ENCODE results near the gene ANKRD33.

ANKRD33 gene

DNA sequence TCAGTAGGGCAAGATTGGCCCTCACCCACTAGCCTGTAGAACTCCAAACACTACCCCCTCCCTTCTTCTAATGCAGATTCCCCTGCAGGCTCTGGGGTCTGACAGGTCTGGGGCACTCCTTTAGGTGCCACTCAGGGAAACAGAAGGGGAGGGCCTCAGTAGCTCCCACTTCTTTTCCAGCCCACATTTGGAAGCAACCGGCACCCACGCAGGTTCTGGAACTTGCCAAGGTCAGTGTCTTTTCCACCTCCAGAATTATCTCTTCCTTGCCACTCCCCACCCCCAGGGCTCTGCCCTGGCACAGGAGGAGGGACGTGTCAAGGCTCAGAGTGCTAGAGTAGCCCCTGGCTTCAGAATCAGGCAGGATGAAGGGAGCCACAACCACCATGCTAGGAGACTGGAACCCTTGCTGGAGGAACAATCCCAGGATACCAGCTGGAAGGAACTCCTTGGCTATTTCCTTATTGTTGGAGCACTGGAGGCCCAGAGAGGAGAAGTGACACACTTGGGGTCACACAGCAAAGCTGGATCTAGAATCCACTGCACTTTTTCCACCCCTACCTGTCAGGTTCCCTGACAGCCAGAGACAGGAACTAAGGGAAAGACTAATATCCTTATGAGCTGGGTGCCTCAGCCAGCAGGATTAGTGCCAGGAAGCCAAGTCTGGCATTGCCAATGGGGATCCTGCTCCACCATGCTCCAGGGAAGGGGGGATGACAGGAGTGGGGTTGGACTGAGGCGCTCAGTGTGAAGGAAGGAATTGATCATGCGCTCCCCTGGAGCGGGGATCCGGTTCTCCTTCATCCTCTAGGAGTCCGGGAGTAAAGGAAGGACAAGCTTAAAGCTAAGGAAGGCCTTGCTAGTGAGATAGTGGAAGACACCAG, 37.6 kb upstream of the ANKRD33 start:
- peaks cover 11% of the 10 kb centered on the region for H3K4me1 Mint-ChIP-seq
- no peak overlapping the region for H3K27ac Mint-ChIP-seq
- ATAC-seq (ENCODE audit: low read depth) (no peak), DNase-seq (ENCODE audit: low spot score in 2 of 2) (no peak)
- no peak overlapping the region for H3K4me3 Mint-ChIP-seq
- H3K9me3 Mint-ChIP-seq, result no peaks in the 10 kb centered on the region
- H3K27me3 Mint-ChIP-seq, result peaks cover 27% of the 10 kb centered on the region
- H3K36me3 Mint-ChIP-seq, result no peaks in the 10 kb centered on the region

DNA sequence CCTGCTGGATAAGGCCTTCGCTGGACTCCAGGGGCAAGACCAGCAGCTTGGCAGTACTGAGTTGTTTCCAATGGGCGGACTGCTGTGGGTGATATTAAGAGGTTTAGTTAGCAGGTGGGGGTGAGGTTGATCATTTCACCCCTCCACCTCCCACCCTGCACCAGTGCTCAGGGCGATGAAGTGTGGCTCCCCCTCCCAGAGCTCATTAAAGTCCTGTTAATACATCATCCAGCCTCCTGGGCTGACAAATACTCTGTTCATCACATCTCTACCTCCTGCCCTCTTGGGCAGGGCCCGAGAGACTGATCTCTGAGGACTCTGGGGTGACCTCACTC, 37.0 kb upstream of the ANKRD33 start:
- peaks cover 23% of the 10 kb centered on the region for H3K27me3 Mint-ChIP-seq
- H3K4me1 Mint-ChIP-seq, result peaks cover 8% of the 10 kb centered on the region
- no peak for ATAC-seq (ENCODE audit: low read depth)
- H3K27ac Mint-ChIP-seq, result no peak overlapping the region
- H3K9me3 Mint-ChIP-seq, result no peaks in the 10 kb centered on the region
- no peak for DNase-seq (ENCODE audit: low spot score in 2 of 2)
- H3K4me3 Mint-ChIP-seq, result no peak overlapping the region
- H3K36me3 Mint-ChIP-seq, result no peaks in the 10 kb centered on the region

DNA sequence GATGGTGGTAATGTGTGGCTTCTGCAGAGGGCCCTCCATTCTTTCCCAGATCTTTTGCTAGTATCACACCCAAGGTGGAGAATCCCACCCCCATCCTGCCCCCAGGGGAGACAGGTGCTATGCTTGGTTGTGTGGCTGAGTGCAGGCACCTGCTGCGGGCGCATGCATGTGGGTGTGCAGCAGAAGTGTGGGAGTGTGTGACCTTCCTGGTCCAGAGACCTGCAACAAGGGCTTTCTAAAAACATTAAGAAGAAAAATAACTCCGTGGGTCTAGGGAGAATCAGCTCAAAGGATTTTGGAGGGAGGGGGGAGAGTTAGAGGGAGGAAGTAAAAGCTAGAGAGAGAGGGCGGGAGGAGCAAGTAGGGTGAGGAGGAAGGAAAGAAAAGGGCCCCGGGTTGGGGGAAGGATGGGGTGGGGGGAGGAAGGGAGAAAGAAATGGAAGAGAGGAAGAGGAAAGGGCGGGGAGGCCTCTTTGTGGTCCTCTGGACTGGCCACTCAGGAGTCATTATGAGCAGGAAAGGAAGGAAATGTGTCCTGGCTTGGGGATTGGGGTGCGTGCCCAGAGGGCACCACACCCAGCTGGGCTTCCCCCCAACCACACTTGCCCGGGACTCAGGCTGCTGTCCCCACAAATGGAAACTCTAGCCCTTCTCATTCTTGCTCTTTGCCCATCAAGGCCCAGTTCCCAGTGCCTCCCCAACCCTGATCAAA, 36.3 kb upstream of the ANKRD33 start:
- Mint-ChIP-seq H3K4me3 (no peak overlapping the region), H3K4me1 (peaks cover 8% of the 10 kb centered on the region), H3K9me3 (no peaks in the 10 kb centered on the region), H3K27ac (no peak overlapping the region), H3K36me3 (no peaks in the 10 kb centered on the region), H3K27me3 (peaks cover 22% of the 10 kb centered on the region)
- ATAC-seq (ENCODE audit: low read depth), result no peak
- DNase-seq (ENCODE audit: low spot score in 2 of 2), result no peak

DNA sequence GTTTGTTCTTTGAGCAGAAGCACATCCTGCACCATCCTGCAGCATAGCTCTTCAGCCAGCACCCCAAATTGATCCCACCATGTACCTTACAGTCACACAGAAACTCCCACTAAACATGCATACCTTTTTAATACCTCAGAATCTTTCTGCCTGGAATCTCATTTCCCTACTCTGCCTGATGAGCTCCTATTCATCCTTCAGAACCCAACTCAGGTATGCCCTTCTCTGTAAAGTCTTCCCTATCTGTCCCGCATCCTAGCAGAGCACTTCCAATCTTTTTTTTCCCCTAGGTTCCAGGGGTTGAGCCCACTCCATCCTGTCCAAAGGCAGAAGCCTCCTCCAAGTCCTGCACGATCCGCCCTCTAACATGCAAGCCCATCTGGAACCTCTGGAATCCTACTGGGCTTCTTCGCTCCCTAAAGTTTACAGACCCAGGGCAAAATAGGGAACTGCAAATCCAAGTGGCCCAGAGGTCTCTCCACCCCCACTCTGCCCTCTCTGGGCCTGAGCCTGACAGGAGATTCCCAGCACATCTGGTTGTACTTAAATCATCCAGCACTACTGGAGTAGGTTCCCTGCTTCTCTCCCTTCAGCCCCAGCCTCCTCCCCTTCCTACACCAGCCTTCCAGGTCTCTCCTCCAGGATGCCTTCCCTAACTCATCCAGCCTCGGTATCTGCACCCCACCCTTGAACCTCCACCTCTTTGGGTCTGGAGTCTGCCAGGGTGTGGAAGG, 35.3 kb upstream of the ANKRD33 start:
- ATAC-seq (ENCODE audit: low read depth), result no peak
- Mint-ChIP-seq H3K4me1 (peaks cover 5% of the 10 kb centered on the region), H3K9me3 (no peaks in the 10 kb centered on the region), H3K4me3 (no peak overlapping the region), H3K27me3 (peaks cover 27% of the 10 kb centered on the region), H3K36me3 (no peaks in the 10 kb centered on the region), H3K27ac (no peak overlapping the region)
- no peak for DNase-seq (ENCODE audit: low spot score in 2 of 2)

DNA sequence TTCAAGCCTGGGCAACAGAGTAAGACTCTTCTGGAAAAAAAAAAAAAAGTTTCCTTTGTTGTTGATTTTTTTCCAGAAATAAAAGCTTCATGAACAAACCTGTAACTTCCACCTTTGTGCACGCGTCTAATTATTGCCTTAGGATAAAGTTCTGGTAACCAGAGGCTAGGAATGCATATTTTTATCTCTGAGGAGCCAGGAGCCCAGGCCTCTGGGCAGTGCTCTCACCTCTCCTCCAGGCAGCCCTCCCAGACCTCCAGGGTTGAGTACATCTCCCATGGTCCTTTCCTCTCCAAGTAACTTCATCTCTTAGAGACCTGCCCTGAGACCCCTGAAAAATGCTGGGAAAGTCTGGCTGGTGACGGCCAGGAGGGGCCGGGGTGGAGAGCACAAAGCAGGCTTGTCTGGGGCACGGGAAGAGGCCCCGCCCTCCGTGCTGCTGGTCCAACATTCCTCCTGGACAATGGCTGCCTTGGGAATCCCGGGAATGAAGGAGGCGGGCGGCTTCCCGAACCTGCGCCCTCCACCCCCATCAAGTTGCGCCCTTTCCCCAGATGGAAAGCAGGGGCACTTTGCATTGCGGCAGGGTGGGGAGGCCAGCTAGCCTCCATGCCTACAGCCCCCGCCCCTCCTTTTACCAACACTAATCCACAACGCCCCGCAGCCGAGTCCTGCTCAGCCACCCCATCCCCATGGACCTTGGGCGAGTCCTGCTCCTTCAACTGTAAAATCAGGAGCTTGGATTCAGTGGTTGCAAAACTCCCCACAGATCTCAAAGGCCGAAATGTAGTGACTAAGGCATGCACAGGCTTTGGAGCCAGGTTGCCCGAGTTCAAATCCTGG, 32.1 kb upstream of the ANKRD33 start:
- Mint-ChIP-seq H3K27ac (no peak overlapping the region), H3K4me3 (no peak overlapping the region), H3K9me3 (no peaks in the 10 kb centered on the region), H3K36me3 (no peaks in the 10 kb centered on the region), H3K4me1 (peaks cover 5% of the 10 kb centered on the region), H3K27me3 (peaks cover 32% of the 10 kb centered on the region)
- ATAC-seq (ENCODE audit: low read depth) (no peak), DNase-seq (ENCODE audit: low spot score in 2 of 2) (no peak)

DNA sequence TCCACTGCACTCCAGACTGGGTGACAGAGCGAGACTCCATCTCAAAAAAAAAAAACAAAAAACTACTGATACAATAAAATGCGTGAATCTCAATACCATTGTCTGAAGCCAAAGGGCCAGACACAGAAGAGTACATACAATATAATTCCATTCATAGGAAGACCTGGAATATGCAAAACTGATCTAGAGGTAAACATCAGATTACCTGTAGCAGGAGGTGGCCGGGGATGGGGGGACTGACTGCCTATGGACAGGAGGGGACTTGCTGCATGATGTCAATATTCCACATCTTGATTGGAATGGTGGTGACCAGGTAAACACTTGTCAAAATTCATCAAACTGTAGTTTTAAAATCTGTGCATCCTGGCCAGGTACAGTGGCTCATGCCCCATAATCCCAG, 26.9 kb upstream of the ANKRD33 start:
- H3K9me3 Mint-ChIP-seq, result no peaks in the 10 kb centered on the region
- H3K27me3 Mint-ChIP-seq, result peaks cover 36% of the 10 kb centered on the region
- H3K4me3 Mint-ChIP-seq, result no peak overlapping the region
- H3K4me1 Mint-ChIP-seq, result peaks cover 9% of the 10 kb centered on the region
- no peak for DNase-seq (ENCODE audit: low spot score in 2 of 2)
- no peaks in the 10 kb centered on the region for H3K36me3 Mint-ChIP-seq
- no peak overlapping the region for H3K27ac Mint-ChIP-seq
- ATAC-seq (ENCODE audit: low read depth), result no peak

DNA sequence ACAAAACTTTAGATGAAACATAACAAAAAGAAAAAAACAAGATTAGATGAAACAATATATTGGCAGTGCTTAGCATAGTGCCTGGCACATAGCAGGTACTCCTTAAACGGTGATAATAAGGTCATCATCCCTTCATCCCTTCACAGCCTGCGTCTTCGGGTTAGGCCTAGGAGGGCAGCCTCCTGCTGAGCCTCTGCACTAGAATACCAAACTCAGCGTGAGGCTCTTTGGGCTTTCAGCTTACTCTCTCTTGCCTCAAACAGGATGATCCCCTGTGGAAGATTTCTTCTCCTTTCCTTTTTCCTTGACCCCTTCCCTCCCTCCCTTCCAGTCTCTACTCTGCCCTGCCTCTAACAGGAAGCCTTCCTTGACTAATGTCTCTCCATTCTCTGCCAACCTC, 25.0 kb upstream of the ANKRD33 start:
- H3K4me3 Mint-ChIP-seq, result no peak overlapping the region

DNA sequence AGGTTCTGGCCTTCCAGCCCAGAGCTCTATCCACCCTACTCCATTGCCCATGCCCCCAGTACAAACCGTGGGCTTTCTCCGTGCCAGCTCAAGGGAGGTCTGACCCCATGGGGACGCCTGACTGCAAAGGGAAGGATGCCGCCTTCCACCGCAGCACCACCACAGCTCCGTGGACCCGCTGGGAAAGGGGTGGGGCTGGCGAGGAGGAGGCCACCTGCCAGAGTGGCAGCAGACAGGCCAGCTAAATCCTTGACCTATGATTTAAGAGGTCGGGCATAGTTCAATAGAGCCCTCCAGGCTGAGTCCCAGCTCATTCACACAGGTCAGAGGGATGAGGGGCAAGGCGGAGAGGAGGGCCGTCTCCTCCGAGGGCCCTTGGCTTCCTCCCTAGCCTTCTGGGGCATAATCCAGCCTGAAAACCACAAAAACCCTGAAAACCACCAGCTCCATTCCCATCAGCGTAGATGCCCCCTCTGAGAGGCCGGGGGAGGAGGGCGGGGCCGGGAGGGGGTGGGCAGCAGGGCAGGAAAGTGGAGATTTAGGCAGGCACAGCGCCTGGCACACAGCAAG, 24.5 kb upstream of the ANKRD33 start:
- H3K36me3 Mint-ChIP-seq, result no peaks in the 10 kb centered on the region
- no peak overlapping the region for H3K27ac Mint-ChIP-seq
- H3K9me3 Mint-ChIP-seq, result no peaks in the 10 kb centered on the region
- H3K27me3 Mint-ChIP-seq, result peaks cover 37% of the 10 kb centered on the region
- DNase-seq (ENCODE audit: low spot score in 2 of 2), result no peak
- H3K4me1 Mint-ChIP-seq, result peaks cover 10% of the 10 kb centered on the region
- peak; percentile 10 for ATAC-seq (ENCODE audit: low read depth)
- peak overlapping the region; percentile 47 for H3K4me3 Mint-ChIP-seq

More for the DNA sequence above, 25.0 kb upstream of the ANKRD33 start:
- no peaks in the 10 kb centered on the region for H3K9me3 Mint-ChIP-seq
- no peak for DNase-seq (ENCODE audit: low spot score in 2 of 2)
- peaks cover 9% of the 10 kb centered on the region for H3K4me1 Mint-ChIP-seq
- ATAC-seq (ENCODE audit: low read depth), result no peak
- H3K36me3 Mint-ChIP-seq, result no peaks in the 10 kb centered on the region
- H3K27me3 Mint-ChIP-seq, result peaks cover 34% of the 10 kb centered on the region
- H3K27ac Mint-ChIP-seq, result no peak overlapping the region

DNA sequence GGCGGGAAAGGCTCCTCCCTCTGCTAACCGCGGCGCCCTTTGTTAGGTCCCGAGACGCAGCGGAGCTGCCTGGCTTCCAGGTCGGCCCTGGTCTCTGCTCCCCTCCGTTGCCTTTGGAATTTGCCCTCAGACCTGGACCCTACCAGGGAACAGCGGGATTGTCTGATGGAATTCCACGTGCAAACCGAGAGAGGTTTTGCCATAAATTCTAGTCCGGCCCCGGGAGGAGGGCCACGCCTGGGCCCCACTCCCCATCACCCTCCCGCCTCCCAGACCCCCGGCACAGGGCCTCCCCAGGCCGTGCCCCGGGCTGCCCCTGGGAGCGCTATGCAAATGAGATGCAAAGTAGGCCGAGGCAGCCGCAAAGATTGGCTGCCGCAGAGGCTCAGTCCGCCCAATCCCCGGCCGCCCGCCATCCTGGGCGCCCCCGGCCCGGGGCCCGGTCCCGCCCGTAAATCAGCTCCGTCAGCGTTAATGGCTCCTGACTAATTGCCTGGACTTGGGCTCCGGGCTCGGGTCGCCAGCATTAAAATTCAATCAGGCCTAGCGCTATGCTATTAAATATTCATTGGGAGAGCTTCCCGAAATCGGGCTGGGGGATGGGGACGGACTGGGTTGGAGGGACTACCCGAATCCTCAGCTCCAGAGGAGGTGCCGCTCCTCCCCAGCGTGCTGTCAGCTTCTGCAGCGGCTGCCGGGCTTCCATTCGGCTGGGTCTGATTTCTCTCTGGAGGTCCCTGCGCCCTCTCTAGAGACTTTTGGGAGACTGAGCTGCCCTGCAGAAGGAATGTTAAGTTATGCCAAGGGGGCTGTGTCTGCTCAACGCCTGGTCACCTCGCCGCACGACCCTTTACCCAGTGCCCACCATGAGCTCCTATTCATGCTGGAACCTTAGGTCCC, 23.7 kb upstream of the ANKRD33 start:
- no peak overlapping the region for H3K27ac Mint-ChIP-seq
- no peaks in the 10 kb centered on the region for H3K9me3 Mint-ChIP-seq
- H3K27me3 Mint-ChIP-seq, result peaks cover 41% of the 10 kb centered on the region
- peak overlapping the region; percentile 48 for H3K4me3 Mint-ChIP-seq
- DNase-seq (ENCODE audit: low spot score in 2 of 2) (no peak), ATAC-seq (ENCODE audit: low read depth) (peak; percentile 74)
- peaks cover 11% of the 10 kb centered on the region for H3K4me1 Mint-ChIP-seq
- H3K36me3 Mint-ChIP-seq, result no peaks in the 10 kb centered on the region

DNA sequence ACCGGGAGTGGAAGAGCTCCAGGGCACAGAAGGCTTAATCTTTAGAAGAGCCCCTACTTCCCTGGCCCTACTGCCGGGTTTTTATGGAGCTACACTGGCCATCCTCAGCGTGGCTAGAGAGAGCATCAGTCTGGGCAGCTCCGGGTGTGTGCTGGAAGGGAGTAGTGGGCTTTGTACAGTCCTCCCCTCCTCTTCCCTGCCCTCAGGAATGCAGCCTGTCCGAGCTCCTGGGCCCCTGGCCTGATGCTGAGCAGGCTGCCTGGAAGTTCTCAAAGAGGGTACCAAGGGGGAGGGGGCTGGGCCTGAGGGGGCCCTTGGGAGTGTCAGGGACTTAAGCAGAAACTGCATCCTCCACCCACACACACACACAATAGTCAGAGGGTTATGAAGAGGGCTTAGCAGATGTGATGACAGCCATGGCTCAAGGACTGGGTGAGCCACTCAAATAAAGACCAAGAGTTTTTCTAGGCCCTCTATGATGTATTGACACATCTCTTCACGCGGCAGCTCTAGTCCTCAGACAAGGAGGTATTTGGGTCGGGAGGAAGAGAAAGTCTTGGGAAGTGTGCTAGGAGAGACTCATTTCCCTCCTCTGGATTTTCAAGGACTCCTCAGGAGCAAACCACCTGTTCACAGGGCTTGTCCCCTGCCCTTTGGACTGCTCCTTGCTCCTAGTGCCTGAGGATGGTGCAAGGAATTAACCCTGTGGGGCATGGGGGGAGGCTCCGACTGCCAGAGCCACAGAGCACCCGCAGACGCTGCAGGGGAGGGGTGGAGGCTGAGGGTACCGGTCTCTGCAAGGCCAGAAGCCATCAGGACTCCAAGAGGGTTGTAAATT, 22.9 kb upstream of the ANKRD33 start:
- DNase-seq (ENCODE audit: low spot score in 2 of 2) (no peak), ATAC-seq (ENCODE audit: low read depth) (no peak)
- Mint-ChIP-seq H3K4me1 (peaks cover 11% of the 10 kb centered on the region), H3K36me3 (no peaks in the 10 kb centered on the region), H3K9me3 (no peaks in the 10 kb centered on the region), H3K27me3 (peaks cover 42% of the 10 kb centered on the region), H3K27ac (no peak overlapping the region), H3K4me3 (peak overlapping the region; percentile 48)

DNA sequence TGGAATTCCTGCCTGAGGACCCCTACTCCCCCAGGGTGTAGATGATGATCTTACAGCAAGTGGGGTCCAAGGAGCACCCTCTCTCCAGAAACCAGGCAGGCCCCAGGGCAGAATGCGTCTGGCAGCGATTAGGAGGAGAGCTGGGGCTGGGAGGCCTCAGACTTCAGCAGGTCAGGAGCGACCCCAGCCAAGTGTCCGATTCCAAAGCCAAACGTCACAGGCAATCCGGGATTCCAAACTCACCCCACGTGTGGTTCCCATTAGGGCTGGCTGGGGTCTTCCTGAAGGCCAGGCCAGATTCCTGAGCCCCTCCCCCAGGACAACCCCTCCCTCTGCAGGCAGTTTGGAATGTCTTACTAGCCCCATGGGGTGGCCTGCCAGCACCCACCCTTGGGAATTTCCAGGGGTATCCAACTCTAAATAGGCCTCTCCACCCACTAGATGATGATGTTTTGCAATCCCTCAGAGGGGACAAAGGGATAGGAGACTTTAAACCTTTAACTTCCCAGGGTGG, 22.1 kb upstream of the ANKRD33 start:
- Mint-ChIP-seq H3K4me3 (no peak overlapping the region), H3K9me3 (no peaks in the 10 kb centered on the region), H3K27me3 (peaks cover 44% of the 10 kb centered on the region), H3K36me3 (no peaks in the 10 kb centered on the region), H3K4me1 (peaks cover 14% of the 10 kb centered on the region), H3K27ac (no peak overlapping the region)
- DNase-seq (ENCODE audit: low spot score in 2 of 2) (no peak), ATAC-seq (ENCODE audit: low read depth) (no peak)

DNA sequence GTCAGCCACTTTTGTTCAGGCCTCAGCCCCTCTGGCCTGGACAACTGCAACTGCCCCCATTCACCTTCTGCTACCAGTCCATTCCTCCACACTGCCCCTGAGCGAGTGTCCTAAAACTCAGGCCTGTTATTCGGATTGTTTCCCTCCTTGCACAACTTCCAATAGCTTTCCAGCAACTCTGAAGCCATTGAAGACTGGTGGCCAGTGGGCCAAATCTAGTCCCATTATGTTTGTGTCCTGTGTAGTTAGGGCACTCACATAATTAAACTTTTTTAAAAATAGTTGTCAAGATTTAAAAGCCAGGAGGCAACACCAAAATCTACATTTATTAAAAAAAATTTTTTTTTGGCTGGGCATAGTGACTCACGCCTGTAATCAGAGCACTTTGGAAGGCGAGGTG, 21.6 kb upstream of the ANKRD33 start:
- Mint-ChIP-seq H3K9me3 (no peaks in the 10 kb centered on the region), H3K27me3 (peaks cover 45% of the 10 kb centered on the region), H3K27ac (no peak overlapping the region), H3K36me3 (no peaks in the 10 kb centered on the region), H3K4me3 (no peak overlapping the region), H3K4me1 (peaks cover 17% of the 10 kb centered on the region)
- ATAC-seq (ENCODE audit: low read depth), result no peak
- DNase-seq (ENCODE audit: low spot score in 2 of 2), result no peak

All from memory B cell (primary cell).